ENCODE data around the gene PRKCE.

PRKCE gene

GRCh38 chr2:45654250-45654649 is 2.8 kb downstream of the PRKCE start:
- Histone ChIP-seq H3K4me3 (no peak overlapping the region), H3K27ac (no peak overlapping the region)

GRCh38 chr2:45661828-45662227 is 10.4 kb downstream of the PRKCE start:
- H3K27ac ChIP-seq = no peak overlapping the region

DNA sequence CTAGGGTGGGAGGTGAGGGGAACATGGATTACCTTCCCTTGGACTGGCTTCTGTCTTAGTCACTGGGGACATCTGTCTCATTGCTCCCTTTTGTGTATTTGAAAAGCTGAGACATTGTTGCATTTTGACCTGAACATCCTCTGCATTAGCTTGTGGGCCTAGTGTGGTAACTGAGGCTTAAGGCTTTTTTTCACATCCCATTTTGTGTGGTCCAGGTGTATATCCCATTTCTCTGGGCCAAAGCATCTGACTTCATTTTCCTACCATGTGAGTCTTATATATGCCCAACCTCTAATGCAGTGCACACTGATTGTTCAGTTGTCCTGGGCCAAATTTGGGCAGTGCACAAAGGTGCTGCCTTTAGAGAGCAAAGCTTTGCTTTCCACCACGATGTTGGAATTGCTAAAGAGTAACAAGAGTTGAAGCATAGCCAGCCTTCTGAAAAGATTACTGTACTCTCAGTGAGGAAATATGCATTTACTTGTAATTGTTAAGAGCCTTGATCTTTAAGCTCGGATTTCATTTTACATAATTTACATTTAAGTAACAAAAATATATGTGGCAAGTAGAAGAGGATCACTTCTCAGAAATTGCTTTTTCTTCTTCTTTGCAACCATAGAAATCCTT is 13.3 kb downstream of the PRKCE start:
- Histone ChIP-seq H3K4me3 (no peak overlapping the region), H3K27ac (no peak overlapping the region)

More at GRCh38 chr2:45661828-45662227, 10.4 kb downstream of the PRKCE start:
- H3K4me3 ChIP-seq = no peak overlapping the region

- Histone ChIP-seq H3K27ac (peak overlapping the region in 2 of 21 experiments; percentile 27 to 46), H3K4me3 (no peak overlapping the region)
Measured at GRCh38 chr2:45668509-45668908, 17.0 kb downstream of the PRKCE start.

- Histone ChIP-seq H3K4me3 (no peak overlapping the region), H3K27ac (peak overlapping the region in 2 of 21 experiments; percentile 14 to 43)
Measured at GRCh38 chr2:45669032-45669486, 17.6 kb downstream of the PRKCE start.

DNA sequence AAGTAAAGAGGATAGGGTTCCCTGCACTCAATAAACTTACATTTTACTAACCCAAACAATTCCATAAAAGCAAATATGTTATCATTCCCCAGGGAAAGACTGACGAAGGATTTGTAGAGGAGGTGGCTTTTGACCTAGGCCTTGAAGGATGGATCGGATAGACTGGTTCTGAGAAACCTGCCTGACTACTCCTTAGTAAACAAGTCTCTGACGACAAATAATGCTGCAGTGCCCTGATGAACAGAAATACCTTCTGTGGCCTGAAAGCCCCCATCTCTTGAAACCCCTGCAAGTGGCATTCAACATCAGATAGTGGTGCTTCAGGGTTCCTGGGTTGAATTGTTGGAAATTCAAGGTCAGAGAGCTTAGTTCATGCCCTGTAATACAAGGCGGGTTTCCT is 19.2 kb downstream of the PRKCE start:
- no peak overlapping the region for H3K4me3 ChIP-seq
- H3K27ac ChIP-seq = no peak overlapping the region

- H3K27ac ChIP-seq = no peak overlapping the region
- H3K4me3 ChIP-seq = no peak overlapping the region
Measured at GRCh38 chr2:45672138-45672537, 20.7 kb downstream of the PRKCE start.

DNA sequence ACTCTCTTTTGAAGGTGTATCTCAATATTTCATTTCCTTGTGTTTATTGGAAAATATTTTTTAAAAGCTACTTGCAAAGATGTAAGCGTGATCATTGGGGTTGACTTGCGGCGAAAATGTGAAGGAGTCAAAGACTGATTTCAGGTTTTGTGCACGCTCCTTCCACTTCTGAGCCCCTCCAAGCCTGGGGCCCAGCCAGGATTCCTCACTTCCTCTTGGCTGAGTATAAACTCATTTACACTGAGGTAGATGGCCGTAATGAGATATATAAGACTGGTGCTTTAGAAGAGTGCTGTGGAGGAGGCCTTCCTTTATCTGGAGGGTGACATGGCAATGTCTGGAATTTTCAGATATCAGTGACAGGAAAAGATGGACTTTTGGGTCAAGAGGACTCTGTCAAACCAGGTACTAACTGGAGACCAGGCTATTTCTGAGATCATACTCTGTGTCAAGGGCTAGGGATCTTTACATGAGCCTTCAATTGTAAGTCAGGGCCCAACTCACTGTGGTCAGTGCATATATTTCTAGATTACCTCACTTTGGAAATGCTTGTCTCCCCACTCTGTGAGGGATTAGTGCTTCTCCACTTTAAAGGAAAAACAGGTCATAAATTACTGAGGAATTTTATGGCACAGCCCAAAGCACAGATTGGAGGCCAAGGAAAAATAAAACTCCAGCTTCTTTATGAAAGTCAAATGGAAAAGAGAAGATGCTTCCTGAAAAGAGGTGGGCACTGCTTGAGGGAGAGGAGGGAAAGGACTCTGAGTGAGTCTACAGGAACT is 22.8 kb downstream of the PRKCE start:
- Histone ChIP-seq H3K27ac (peak overlapping the region in 13 of 21 experiments; percentile 21 to 85 (median 65)), H3K4me3 (no peak overlapping the region)

- Histone ChIP-seq H3K4me3 (no peak overlapping the region), H3K27ac (peak overlapping the region in 19 of 21 experiments; percentile 15 to 85 (median 65))
Measured at GRCh38 chr2:45675263-45675812, 23.9 kb downstream of the PRKCE start.

GRCh38 chr2:45676088-45676487 is 24.6 kb downstream of the PRKCE start:
- no peak overlapping the region for H3K4me3 ChIP-seq
- H3K27ac ChIP-seq = peak overlapping the region in 16 of 21 experiments; percentile 15 to 85 (median 68)

DNA sequence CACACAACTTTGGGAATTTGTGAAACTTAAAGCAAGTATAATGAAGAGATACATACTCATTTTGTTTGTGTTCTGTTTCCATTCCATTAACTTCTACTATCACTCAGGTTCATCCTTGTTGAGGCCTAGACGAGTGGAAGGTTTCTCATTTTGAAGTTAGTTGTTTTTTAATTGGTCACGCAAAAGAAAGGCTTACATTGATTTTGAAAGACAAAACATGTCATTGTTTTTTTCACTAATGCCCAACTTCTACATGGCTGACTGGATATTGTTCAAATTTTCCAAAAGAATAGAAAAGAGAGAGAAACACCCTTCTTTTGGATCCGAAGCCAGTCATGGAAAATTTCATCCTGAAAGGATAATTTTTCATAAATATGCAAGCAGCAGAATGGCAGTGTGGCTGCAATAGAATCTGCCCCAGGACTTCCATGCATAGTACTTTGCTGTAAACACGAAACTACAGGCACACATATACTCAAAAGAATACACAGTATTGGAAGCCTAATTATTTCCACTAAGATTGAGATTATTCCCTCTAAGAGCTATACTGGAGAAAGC is 27.4 kb downstream of the PRKCE start:
- H3K4me3 ChIP-seq = no peak overlapping the region
- H3K27ac ChIP-seq = peak overlapping the region in 1 of 21 experiments; percentile 24

DNA sequence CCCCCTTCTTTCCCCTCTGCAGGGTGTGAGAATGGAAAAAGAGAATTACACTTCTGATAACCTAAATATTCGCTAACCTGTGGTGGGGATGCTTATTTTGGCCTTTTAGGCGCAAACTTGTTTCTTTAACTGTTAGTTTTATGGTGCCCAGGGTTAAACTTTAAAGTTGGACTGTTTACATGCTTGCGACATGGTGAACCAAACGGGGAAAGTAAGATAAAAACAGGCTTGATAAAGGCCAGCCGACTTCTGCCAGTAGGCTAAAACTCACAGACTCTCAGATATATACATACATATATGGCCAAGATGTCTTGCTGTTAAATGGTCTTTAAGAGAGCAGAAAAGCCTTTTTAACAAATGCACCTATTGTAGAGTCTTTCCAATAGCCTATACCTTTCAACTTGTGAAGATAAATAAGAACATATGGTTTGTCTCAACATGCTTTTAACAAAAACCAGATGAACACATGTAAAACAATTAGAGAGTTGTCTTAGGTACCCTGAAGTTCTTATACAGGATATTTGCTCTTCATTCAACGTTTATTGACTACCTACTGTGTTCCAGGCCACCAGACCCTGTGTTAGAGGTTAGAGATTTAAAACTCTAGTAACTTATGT is 29.0 kb downstream of the PRKCE start:
- H3K27ac ChIP-seq = no peak overlapping the region
- H3K4me3 ChIP-seq = no peak overlapping the region

- H3K27ac ChIP-seq = peak overlapping the region in 1 of 21 experiments; percentile 2
- H3K4me3 ChIP-seq = no peak overlapping the region
Measured at GRCh38 chr2:45681675-45682074, 30.2 kb downstream of the PRKCE start.

DNA sequence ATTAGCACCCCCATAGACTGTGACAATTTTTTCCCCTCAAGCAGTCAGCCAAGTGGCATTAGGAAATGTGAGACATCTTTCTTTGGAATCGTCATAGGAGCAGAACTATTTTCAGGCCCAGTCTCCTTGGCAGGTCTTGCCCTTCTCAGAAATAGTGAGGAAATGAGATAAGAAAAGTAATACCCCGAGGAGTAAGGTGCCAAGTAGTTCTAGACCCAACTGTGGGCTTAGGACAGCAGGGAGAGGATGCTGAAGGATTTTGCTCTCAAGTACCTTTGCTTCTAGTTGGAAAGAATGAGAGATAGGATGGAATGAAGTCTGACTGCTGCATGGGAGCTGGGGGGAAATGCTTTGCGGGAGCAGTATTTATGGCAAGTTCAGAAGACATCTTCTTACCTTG is 31.8 kb downstream of the PRKCE start:
- Histone ChIP-seq H3K4me3 (no peak overlapping the region), H3K27ac (no peak overlapping the region)

- H3K27ac ChIP-seq = no peak overlapping the region
- no peak overlapping the region for H3K4me3 ChIP-seq
Measured at GRCh38 chr2:45684756-45685155, 33.3 kb downstream of the PRKCE start.

GRCh38 chr2:45685260-45685659 is 33.8 kb downstream of the PRKCE start:
- no peak overlapping the region for H3K4me3 ChIP-seq
- H3K27ac ChIP-seq = no peak overlapping the region

DNA sequence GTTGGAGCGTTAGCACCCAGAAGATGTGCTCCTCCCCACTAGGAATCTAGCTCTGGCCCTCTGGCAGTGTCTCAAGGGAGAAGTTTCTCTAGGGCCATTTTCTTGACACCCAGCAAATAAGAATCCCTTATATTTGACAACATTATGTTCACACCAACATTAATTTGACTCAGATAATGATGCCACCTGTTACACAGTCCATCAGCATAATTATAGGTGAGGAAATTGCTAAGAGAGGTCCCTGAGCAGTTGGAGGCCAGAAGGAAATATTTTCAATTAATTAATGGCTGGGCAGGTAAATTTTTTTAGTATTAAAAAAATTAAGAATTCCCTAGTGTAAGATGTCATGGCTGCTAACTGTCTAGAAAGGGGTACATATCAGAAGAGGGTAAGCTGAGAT is 36.5 kb downstream of the PRKCE start:
- H3K4me3 ChIP-seq = no peak overlapping the region
- no peak overlapping the region for H3K27ac ChIP-seq

DNA sequence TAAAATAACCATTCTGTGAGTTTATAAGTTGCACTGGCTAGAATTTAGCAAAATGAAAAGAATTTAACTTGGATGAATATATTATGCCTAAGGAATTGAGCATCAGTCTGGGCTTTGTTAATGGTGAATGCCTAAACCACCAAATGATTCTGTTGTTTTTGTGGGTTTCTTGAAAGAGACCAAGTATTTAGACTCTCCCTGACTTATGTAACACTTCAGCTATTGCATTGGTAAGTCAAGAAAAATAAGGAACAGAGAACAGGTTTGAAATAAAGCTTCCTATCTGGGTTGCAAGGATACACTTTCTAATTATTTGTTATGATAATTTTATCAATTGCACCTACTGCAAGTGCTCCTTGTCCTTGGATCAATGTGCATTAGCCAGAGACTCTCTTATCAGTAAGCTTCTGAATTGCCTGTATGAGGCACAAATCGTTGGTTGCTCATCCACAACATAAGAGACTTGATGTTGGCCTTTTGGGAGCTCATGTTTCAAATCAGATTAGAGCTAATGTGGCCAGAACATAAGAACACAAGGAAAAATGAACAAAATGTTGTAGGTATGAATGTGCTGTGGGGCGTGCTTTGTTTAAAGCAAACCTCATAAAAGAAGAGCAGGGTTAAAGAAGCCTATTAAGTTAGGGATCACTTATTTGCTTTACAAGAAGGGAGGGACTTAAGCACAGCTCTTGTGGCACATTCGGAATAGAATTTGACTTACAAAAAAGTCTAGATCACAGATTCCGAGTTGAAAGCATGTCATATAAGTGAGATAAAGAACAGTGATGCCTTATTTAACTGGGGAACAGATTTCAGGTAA is 37.2 kb downstream of the PRKCE start:
- Histone ChIP-seq H3K27ac (no peak overlapping the region), H3K4me3 (no peak overlapping the region)

- Histone ChIP-seq H3K27ac (no peak overlapping the region), H3K4me3 (no peak overlapping the region)
Measured at GRCh38 chr2:45690231-45690630, 38.8 kb downstream of the PRKCE start.
